Activated CD8-positive, alpha-beta memory T cell treated with anti-CD3 and anti-CD28 coated beads, Interleukin-2, amount 50 U/mL, for 4 hours (primary cell): ENCODE data around the gene NEU2.
"Not testable (repeated sequence)": the region's sequence is repeated elsewhere in the genome, so short reads cannot be mapped to it uniquely, and the experiment has no call there.

Experiments used
- DNase-seq: peaks from one replicate; pipeline ENCODE4 v3.0.0-alpha.2; 2020

NEU2 gene

DNA sequence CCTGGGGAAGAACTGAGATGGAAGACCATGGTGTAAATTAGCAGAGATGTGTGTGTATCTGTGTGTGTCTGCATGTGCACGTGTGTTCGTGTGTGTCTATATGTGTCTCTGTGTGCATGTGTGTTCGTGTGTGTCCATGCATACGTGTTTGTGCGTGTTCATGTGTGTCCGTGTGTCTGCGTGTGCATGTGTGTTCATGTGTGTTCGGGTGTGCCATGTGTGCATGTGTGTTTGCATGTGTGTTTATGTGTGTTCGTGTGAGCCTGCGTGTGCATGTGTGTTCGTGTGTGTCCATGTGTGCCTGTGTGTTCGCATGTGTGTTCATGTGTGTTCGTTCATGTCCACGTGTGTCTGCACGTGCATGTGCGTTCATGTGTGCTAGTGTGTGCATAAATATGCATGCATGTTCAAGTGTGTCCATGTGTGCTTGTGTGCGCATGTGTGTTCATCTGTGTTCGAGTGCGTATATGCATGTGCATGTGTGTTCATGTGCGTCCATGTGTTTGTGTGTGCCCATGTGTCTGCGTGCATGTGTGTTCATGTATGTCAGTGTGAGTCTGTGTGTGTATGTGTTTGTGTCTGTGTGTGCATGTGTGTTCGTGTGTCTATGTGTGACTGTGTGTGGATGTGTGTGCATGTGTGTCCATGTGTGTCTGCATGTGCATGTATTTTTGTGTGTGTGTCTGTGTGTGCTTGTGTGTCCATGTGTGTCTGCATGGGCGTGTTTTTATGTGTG is 3.1 kb downstream of the NEU2 start:
- no peak for DNase-seq

DNA sequence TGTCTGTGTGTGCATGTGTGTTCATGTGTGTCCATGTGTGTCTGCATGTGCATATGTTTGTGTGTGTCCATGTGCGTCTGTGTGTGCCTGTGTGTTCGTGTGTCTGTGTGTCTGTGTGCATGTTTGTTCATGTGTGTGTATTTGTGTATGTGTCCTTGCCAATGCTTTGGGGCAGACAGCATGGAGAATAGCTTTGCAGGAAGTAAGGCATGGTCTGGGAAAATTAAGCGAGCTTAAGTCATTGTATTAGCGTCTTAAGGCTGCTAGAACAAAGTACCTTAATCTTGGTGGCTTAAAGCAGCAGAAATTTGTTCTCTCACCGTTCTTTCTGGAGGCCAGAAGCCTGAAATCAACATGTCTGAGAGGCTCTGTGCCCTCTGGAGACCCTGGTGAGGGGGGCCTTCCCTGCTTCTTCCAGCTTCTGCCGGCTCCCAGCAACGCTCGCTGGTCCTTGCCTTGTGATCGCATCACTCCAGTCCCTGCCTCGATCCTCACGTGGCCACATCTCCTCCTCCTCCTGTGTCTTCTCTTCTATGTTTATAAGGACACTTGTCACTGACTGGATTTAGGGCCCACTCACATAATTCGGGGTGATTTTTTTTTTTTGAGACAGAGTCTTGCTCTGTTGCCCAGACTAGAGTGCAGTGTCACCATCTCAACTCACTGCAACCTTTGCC is 3.8 kb downstream of the NEU2 start:
- no peak for DNase-seq

DNA sequence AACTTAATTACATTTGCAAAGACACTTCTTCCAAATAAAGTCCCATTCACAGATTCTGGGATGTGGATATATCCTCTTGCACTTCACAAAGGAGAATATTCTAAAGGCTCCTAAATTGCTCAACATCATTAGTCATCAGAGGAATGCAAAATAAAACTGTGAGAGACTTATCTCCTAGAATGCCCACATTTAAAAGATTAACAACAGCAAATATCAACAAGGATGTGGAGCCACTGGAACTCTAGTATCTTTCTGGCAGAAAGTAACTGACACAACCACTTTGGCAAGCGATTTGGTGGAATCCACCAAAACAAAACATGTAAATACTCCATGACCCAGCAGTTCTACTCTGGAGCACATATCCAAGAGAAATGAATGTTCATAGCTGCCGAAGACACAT is 4.6 kb downstream of the NEU2 start:
- DNase-seq = no peak

DNA sequence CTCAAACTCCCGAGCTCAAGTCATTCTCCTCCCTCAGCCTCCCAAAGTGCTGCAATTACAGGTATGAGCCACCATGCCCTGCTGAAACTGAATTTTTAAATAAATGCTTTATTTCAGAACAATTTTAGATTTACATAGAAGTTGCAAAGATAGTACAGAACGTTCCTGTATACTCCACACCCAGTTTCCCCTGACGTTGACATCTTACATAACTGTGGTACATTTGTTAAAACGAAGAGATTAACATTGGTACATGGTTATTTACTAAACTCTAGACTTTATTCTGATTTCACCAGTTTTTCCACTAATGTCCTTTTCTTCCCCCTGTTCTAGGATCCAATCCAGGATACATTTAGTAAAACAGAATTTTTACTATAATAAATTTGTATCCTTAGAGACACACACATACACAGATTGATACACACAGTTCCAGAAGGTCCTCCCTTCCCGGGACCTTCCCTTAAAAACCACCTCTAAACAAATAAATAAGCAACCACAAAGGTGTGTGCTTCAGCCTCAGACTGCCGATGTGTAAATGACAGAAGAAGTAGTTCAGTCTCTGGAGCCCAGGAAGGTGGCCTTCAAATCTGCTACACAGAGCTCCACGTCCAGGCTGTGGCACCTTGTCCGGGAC is 6.9 kb downstream of the NEU2 start:
- DNase-seq = no peak

DNA sequence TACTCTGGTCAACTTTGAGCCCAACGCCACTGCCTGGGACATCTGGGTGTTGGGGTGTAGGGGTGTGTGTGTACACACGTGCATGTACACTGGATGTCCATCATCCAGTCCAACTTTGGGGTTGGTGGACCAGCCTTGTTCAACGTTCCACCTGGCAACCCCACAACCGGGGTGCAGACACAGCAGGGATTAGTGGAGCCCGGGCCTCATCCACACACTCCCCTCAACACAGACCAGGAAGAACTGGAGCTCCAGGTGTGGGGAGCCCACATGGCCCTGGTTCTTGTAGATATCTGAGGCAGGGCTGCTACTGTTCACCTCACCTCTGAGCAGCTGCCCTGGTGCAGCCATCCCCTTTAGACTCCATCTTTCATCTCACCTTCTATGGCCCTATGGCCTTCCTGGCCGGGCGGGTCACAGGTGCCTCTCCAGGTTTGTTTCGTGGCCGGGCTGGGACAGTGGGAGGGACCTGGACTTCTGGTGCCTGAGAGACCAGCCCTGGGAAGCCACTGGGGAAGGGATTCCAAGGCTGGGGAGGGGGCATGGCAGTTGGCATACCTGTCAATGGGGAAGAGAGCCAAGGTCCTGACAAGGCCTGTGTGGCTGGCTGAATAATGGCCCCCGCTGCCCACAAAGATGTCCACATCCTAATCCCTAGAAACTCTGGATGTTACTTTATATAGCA is 7.5 kb downstream of the NEU2 start:
- no peak for DNase-seq

DNA sequence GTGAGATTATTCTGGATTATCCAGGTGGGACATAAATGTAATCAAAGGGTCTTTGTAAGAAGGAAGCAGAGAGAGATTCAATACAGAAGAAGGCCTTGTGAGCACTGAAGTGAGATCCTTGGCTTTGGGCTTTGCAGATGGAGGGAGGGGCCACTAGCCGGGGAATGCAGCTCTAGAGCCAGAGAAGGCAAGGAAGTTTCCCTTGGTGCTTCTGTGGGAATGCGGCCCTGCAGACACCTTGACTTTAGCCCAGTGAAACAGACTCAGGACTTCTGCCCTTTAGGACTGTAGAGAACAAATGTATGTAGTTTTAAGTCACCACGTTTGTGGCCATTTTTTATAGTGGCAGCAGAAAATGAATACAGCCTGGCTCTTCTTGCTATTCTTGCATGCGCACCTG is 8.1 kb downstream of the NEU2 start:
- DNase-seq = no peak

DNA sequence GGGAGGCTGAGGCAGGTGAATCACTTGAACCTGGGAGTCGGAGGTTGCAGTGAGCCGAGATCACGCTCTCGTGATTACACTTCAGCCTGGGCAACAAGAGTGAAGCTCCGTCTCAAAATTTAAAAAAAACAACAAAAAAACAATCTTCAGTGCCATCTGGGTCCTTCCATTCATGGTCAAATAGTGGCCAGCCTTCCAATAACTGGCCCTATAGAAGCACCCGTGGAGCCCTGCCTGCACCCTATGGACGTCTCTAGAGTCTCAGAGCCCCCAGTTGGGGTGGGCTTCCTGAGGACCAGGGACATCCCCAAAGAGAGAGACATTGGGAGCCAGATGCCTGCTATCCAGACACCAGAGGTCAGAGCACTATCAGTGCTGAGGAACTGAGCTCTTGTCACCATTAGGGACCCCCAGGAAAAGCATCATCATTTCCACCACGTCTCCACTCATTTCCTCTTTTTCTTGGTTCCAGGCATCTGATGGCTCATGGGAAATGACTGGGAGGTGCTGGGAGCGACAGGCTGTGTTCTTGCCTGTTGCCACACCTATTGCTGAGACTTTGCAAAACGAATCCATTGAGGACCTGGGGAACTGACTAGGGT is 9.4 kb downstream of the NEU2 start:
- no peak for DNase-seq

DNA sequence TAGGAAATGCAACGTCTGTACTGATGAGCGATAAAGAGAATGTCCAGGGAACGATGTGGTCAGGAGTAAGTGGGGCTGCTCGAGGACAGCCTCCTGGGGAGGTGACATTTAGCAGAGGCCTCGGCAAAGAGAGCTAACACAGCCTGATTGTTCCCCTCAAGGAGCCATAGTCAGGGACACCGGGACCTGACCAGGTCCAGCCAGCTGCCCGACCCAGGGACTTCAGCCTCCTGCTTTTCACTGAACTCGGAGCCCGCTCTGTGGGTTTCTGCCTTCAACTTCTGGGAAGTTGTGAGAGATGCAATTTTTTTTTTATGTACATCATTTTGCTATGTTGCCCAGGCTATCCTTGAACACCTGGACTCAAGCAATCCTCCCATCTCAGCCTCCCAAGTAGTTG is 10.1 kb downstream of the NEU2 start:
- no peak for DNase-seq

DNA sequence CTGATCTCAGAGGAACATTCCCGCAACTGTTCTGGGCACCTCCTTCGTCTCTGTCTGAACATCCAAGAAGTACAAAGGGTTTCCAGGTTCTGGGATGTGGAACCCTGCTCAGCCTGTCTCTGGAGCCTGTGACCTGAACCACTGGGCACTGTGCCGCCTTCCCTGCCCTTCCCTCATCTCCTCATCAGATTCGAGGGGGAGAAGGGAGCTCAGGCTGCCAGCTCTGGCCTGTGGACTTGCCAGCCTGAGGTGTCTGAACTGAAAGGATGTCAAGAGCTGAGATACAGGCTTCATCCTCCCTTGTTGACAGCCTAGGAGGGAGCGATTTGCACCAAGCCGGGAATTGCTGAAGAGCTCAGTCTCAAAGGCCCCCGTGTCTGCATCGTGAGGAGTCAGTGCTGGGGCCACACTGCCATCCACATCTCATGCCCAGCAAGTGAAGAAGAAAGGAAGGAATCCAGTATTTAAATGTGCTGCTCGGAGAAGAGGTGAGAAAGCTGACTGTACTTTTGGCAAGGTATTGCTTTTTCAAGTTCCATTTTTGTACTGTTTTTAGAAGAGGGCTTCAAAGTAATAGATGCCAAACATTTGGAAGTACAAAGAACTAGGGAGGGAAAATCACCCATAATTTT is 12.6 kb downstream of the NEU2 start:
- no peak for DNase-seq

DNA sequence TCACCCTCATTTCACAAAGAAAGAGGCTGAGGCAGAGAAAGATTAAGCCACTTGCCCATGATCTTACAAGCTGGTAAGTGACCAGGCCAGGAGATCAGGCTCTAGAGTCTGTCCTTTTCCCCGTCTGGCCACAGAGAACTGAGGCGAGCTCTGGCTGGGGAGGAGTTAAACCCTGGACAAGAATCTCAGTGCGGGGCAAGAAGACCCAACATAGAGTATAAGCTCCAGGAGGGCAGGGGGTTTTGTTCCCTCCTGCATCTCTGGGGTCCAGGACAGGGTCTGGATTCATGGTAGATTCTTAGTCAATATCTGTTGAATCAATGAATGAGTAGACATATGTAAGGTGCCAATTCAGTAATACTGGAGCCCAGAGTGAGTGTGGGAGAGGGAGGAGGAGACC is 14.7 kb downstream of the NEU2 start:
- no peak for DNase-seq

DNA sequence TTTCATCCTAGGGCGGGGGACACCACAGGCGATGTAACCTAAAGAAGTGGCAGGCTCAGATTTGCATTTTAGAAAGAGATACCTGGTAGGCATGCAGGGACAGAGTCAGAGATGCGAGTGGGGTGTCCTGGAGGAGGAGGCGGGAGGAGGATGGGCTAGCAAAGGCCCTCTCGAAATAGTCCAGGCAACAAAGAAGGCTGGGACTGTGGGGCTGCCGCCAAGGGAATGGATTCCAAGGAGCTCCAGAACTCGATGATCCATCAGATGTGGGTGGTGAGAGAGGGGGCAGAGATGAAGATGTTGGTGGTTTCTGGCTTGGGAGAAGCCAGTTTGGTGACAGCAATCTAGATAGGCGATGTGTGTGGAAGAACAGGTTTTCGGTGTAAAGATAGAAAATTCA is 15.2 kb downstream of the NEU2 start:
- no peak for DNase-seq

DNA sequence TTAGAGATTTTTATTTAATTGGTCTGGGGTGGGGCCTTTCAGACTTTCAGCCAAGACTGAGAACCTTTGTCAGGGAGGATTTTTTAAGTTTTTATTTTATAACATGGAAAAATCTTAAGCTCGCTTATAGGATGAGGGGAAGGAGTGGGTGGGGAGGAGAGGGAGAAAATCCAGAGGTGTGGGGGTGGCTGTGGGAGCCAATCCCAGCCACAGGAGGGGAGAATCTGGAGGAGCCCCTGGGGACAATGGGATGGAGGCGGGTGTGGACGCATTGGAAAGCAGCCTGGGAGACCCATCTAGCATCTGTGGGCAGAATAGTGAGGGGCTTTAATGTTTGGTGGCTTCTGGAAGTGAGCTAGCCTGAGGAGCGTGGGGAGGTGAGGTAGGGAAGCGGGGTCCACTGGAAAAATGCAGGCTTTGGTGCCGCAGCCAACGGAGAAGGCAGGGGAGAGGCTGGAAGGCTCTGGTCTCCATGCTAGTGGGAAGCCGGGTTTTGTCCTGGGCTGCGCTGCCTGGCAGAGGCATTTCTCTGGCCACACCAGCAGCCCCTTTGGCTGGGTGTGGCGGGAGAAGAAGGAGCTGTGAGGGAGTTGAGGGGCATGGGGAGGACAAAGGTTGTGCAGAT is 16.2 kb downstream of the NEU2 start:
- DNase-seq = no peak

DNA sequence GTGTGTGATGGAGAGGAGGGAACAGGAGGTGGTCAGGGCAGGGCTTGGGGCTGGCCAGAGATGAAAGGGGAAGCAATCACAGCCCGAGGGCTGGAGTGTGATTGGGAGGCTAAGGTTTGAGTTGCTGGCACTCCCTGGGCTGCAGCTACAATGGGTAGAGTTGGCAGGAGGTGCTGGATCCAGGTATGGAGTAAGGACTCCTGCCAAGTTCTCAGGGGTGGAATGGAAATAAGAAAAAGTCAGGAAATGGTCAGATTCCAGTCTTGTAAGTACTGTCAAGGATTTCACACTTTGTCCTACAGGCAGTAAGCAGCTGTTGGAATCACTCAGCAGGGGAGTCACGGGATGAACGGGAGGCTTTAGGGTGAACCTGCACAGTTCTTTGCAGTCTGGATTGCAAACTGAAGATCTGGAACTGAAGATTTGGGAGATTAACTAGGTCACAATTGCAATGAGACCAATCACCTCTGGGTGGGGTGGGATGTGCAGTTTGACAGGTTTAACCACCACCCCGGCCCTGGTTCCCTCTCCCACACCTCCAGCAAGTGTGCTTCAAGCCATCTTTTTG is 16.8 kb downstream of the NEU2 start:
- DNase-seq = no peak

DNA sequence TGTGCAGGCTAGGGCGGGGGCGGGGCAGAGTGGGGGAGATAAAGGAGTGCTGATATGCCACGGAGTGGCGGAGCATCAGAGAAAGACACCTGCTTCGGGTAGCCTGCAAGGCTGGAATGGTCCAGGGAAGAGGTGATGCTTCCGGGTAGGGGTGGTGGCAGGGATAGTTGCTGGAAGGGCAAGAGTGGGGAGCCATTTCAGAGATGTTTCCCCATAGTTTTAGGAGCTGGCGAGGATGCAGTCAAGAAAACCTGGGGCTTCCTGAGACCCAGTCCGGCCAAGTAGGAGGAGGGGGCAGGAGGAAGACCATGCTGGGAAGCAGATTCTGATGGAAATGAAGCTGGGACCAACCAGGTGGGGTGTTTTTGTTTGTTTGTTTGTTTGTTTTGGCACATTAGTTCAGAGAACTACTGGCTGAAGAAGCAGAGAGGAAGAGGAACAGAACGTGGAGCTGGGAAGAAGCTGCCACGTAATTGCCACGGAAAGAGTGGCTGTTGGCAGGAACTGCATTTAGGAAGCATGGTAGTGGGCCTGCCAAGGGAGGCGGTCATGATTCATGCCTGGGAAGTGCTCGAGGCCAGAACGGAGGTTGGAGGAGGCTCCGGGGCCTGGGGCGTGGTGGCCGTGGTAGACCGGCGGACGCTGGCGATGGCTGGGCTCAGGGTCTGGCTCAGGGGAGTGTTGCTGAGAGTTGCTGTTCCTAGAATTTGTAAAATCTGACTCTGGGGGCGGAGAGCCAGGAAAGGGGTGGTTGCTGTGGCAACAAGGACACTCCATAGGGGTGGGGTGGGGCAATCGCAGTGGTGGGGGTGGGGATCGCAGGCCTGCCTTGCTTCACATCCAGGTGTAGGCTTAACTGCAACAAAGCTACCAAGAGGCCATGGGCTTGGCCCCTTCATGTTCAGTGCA is 19.0 kb downstream of the NEU2 start:
- DNase-seq = no peak

DNA sequence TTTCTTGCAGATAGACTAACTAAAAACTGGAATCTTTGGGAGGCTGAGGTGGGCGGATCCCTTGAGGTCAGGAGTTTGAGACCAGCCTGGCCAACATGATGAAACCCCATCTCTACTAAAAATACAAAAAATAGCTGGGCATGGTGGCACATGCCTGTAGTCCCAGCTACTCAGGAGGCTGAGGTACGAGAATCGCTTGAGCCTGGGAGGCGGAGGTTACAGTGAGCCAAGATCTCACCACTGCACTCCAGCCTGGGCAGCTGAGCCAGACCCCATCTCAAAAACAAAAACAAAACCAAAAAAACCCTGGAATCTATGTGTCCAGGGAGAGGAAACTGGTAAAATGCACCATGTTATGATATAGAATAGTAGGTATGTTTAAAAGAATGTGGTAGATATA is 20.0 kb downstream of the NEU2 start:
- DNase-seq = not testable (repeated sequence)

DNA sequence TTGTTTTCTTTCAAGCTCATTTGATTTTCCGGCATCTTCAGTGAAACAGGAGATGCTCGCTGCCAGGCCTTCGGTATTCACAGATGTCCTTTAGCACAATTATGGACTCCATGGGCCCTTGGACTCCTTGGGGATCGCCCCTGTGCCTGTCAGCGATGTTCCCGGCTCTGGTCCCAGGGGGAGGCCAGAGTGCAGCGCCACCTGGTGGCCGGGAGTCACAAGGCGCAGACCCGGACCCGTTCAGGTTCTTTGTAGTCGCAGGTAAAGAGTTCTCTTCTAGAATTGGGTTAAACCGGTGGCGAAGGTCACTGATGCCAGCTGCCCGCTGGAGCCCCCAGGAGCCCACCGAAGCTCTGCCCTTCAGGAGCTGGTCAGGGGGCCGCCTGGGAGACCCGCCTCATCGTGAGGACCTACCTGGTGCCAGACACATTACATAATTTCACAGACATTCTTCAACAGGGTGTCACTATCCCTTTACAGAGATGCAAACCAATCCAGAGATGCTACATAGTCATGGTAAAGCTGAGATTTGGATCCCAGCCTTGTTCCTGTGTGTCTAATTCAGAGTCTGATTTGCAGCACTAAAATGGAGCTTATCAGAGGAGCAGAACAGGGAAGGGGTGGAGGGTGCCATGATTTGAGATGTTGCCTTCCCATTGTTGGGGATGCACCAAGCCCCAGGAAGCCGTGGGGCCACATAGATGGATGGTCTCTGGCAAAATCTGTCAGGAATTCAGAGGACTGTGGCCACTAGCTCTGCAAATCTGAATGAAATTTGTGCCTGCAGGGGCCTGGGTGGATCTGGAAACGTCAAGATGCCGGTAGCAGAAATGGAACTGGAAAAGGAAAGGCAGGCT is 21.7 kb downstream of the NEU2 start:
- DNase-seq = peak; percentile 79

DNA sequence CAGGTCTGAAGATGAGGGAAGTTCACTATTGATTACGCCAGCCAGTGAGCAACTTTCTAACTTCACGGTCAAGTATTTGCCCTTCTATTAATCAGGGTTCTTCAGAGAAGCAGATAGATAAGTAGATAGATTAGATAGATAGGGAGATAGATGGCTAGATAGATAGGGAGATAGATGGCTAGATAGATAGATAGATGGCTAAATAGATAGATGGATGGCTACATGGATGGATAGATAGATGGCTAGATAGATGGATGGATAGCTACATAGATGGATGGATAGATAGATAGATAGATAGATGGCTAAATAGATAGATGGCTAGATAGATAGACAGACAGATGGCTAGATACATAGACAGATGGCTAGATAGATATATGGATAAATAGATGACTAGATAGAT is 22.9 kb downstream of the NEU2 start:
- no peak for DNase-seq

DNA sequence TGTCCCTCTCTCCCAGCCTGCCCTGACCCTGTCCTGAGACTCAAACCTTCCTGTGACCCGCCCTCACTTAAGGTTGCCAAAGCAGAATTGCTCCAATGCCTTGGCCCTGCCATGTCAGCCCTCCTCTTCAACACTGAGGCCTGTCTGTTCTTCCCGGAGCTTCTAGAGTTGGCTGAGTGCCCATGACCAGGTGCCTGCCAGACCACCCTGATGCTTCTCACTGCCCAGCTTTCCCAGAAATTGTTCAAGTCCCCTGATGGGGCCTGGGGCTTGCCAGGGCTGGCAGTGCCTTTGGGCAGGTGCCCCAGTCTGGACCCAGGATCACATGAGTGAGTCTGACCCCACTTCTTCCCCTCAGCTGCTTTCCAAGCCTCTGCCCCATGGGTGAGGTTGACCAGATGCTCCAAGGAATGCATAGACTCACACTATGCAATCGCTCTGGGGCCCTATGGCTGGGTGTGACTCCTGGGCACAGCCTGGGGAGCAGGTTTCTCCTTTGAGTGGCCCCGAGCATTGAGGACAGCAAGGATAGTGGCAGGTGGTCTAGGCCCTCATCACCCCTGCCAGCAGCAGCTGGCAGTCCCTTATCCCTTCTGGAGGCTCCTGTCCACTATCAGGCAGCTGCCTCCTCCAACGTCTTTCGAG is 24.6 kb downstream of the NEU2 start:
- no peak for DNase-seq
